WTC11 (cell line): Measurements from ENCODE around the gene GRM7. TPM values are rescaled to one million over a fixed set of nuclear protein-coding genes. Genes with fewer than 3 reads are reported as not detected.

Experiments used
- ATAC-seq: fragments of 200-7000 bp; cut with Tn5 transposase; 2 replicates; pipeline ENCODE4 v1.10.0; 2021; ENCODE audit warnings: mild to moderate bottlenecking, moderate library complexity
- Bru-seq: library from RNA; stranded (reverse); fragments of 400-500 nt; gene quantifications from one replicate; lab custom pipeline; 2021; lab: Mats Ljungman, UMichigan
- CTCF ChIA-PET: fragments of 300-600 bp; sonication (Branson Sonifier 250); formaldehyde crosslinking; loops from one replicate; lab custom pipeline; 2021; ENCODE audit warnings: antibody characterized with exemption; lab: Charles Lee
- POLR2A ChIA-PET: fragments of 350-600 bp; sonication (Branson Sonifier 250); formaldehyde crosslinking; loops from one replicate; lab custom pipeline; 2021; ENCODE audit warnings: antibody characterized with exemption; lab: Charles Lee
- DNase-seq: peaks from one replicate; pipeline ENCODE4 v3.0.0; 2021; ENCODE audit warnings: low spot score
- H3K27ac Mint-ChIP-seq: 2 replicates; pipeline ENCODE4 v1.8.0; 2021; ENCODE audit warnings: mixed read lengths
- H3K27me3 Mint-ChIP-seq: 2 replicates; pipeline ENCODE4 v1.8.0; 2021; ENCODE audit warnings: low read depth, mild to moderate bottlenecking, moderate library complexity, mixed read lengths
- H3K36me3 Mint-ChIP-seq: 2 replicates; pipeline ENCODE4 v1.8.0; 2021; ENCODE audit warnings: mixed read lengths
- H3K4me1 Mint-ChIP-seq: 2 replicates; pipeline ENCODE4 v1.8.0; 2022; ENCODE audit warnings: mixed read lengths
- H3K4me3 Mint-ChIP-seq: 2 replicates; pipeline ENCODE4 v1.8.0; 2021; ENCODE audit warnings: mild to moderate bottlenecking, moderate library complexity, mixed read lengths
- H3K9me3 Mint-ChIP-seq: 2 replicates; pipeline ENCODE4 v1.8.0; 2021; ENCODE audit warnings: mixed read lengths
- ATF3 ChIP-seq: sonication (generic); formaldehyde crosslinking; conservative IDR thresholded peaks from 2 replicates; pipeline ENCODE4 v1.8.1; 2022; ENCODE audit warnings: mild to moderate bottlenecking, missing genetic modification reagents
- CBFB ChIP-seq: sonication (generic); formaldehyde crosslinking; IDR thresholded peaks from 2 replicates; pipeline ENCODE4 v1.8.1; 2022; ENCODE audit warnings: mild to moderate bottlenecking, low read depth, missing genetic modification reagents
- ELF4 ChIP-seq: sonication (generic); formaldehyde crosslinking; IDR thresholded peaks from 2 replicates; pipeline ENCODE4 v1.8.1; 2022; ENCODE audit warnings: low read depth, mild to moderate bottlenecking, moderate library complexity, missing genetic modification reagents
- EMX1 ChIP-seq: fragments of 250-450 bp; sonication (Bioruptor Pico); IDR thresholded peaks from 2 replicates; pipeline ENCODE4 v1.8.0; 2021; ENCODE audit warnings: mild to moderate bottlenecking
- ESRRA ChIP-seq: sonication (generic); formaldehyde crosslinking; IDR thresholded peaks from 2 replicates; pipeline ENCODE4 v1.8.1; 2022; ENCODE audit warnings: mild to moderate bottlenecking, missing genetic modification reagents, borderline replicate concordance
- GABPB1 ChIP-seq: sonication (generic); formaldehyde crosslinking; IDR thresholded peaks from 2 replicates; pipeline ENCODE4 v1.8.1; 2023; ENCODE audit warnings: mild to moderate bottlenecking, missing genetic modification reagents
- HMGXB4 ChIP-seq: sonication (generic); formaldehyde crosslinking; IDR thresholded peaks from 2 replicates; pipeline ENCODE4 v1.8.1; 2023; ENCODE audit warnings: mild to moderate bottlenecking, moderate library complexity, missing genetic modification reagents
- IRF1 ChIP-seq: sonication (generic); formaldehyde crosslinking; IDR thresholded peaks from 2 replicates; pipeline ENCODE4 v1.8.0; 2023; ENCODE audit warnings: missing genetic modification reagents
- JAZF1 ChIP-seq: fragments of 250-450 bp; sonication (Bioruptor Pico); IDR thresholded peaks from 2 replicates; pipeline ENCODE4 v1.9.0; 2021; ENCODE audit warnings: moderate library complexity, mild to moderate bottlenecking, inconsistent platforms
- MAX ChIP-seq: sonication (generic); formaldehyde crosslinking; IDR thresholded peaks from 2 replicates; pipeline ENCODE4 v1.8.0; 2022; ENCODE audit warnings: mild to moderate bottlenecking, missing genetic modification reagents
- MXD4 ChIP-seq: fragments of 250-450 bp; sonication (Bioruptor Pico); IDR thresholded peaks from 2 replicates; pipeline ENCODE4 v1.8.0; 2021; ENCODE audit warnings: mild to moderate bottlenecking, moderate library complexity, borderline replicate concordance
- OVOL2 ChIP-seq: fragments of 250-450 bp; sonication (Bioruptor Pico); IDR thresholded peaks from 2 replicates; pipeline ENCODE4 v1.9.0; 2021; ENCODE audit warnings: mild to moderate bottlenecking, borderline replicate concordance
- SMAD4 ChIP-seq: sonication (generic); formaldehyde crosslinking; IDR thresholded peaks from 2 replicates; pipeline ENCODE4 v1.8.0; 2022; ENCODE audit warnings: mild to moderate bottlenecking, missing genetic modification reagents
- SOX15 ChIP-seq: fragments of 250-450 bp; sonication (Bioruptor Pico); IDR thresholded peaks from 2 replicates; pipeline ENCODE4 v1.9.0; 2021; ENCODE audit warnings: mild to moderate bottlenecking
- ZNF138 ChIP-seq: sonication (generic); formaldehyde crosslinking; conservative IDR thresholded peaks from 2 replicates; pipeline ENCODE4 v1.8.1; 2022; ENCODE audit warnings: mild to moderate bottlenecking, moderate library complexity, missing genetic modification reagents
- ZNF219 ChIP-seq: sonication (generic); formaldehyde crosslinking; IDR thresholded peaks from 2 replicates; pipeline ENCODE4 v1.8.0; 2023; ENCODE audit warnings: missing genetic modification reagents, mild to moderate bottlenecking, borderline replicate concordance
- ZNF263 ChIP-seq: sonication (generic); formaldehyde crosslinking; IDR thresholded peaks from 2 replicates; pipeline ENCODE4 v1.8.1; 2022; ENCODE audit warnings: low read depth, mild to moderate bottlenecking, moderate library complexity, missing genetic modification reagents
- ZNF281 ChIP-seq: sonication (generic); formaldehyde crosslinking; IDR thresholded peaks from 2 replicates; pipeline ENCODE4 v1.8.0; 2023; ENCODE audit warnings: mild to moderate bottlenecking, missing genetic modification reagents
- ZNF317 ChIP-seq: sonication (generic); formaldehyde crosslinking; IDR thresholded peaks from 2 replicates; pipeline ENCODE4 v1.8.1; 2023; ENCODE audit warnings: low read depth, mild to moderate bottlenecking, moderate library complexity, missing genetic modification reagents, borderline replicate concordance
- ZSCAN18 ChIP-seq: fragments of 250-450 bp; sonication (Bioruptor Pico); IDR thresholded peaks from 2 replicates; pipeline ENCODE4 v2.1.2; 2022; ENCODE audit warnings: mild to moderate bottlenecking, moderate library complexity
- long read RNA-seq, 3 experiments: library from RNA in 1 of 3; library from capped mRNA in 1 of 3; library from polyadenylated mRNA in 1 of 3; unstranded in 2 of 3; stranded (forward) in 1 of 3; transcript quantifications; one replicate each; pipeline ENCODE4 v2.0.0, GENCODE V29; 2021
- total RNA-seq: library from RNA; stranded (reverse); gene quantifications from 3 replicates; pipeline ENCODE4 v1.2.3, GENCODE V29; 2021
- TF ChIP-seq, protein P1 (sequence below): sonication (generic); formaldehyde crosslinking; IDR thresholded peaks from 2 replicates; pipeline ENCODE4 v1.8.1; 2022; ENCODE audit warnings: mild to moderate bottlenecking, moderate library complexity, missing genetic modification reagents
- TF ChIP-seq, protein P2 (sequence below): sonication (generic); formaldehyde crosslinking; IDR thresholded peaks from 2 replicates; pipeline ENCODE4 v1.8.1; 2022; ENCODE audit warnings: low read depth, mild to moderate bottlenecking, moderate library complexity, missing genetic modification reagents, borderline replicate concordance

The GRM7 gene
- 0.11 to 0.42 TPM (median 0.39 TPM) in 3 replicates for total RNA-seq
- percentile 24 among the genes with signal in this experiment for Bru-seq, nascent RNA
- long read RNA-seq, experiment 1, partial matches to known transcripts = 0 of 1 reads
- long read RNA-seq, experiment 1, other reads (novel, unspliced or antisense) = 1 of 1 reads
- long read RNA-seq, experiment 2 = 0 reads
- long read RNA-seq, experiment 3 = 0 reads

- no peak within 1 kb of the TSS for H3K27ac Mint-ChIP-seq
- POLR2A ChIA-PET = no interaction called here
- H3K4me3 Mint-ChIP-seq = peak within 1 kb of the TSS; percentile 77
- TF ChIP-seq ZNF263 (CRISPR knock-in tag) = no peak
- no peak for TF ChIP-seq ZNF138 (CRISPR knock-in tag)
- TF ChIP-seq GABPB1 (CRISPR knock-in tag) = no peak
- no peak for TF ChIP-seq MXD4 (CRISPR knock-in tag)
- no peak for TF ChIP-seq ZNF281 (CRISPR knock-in tag)
- TF ChIP-seq, protein P1, sequence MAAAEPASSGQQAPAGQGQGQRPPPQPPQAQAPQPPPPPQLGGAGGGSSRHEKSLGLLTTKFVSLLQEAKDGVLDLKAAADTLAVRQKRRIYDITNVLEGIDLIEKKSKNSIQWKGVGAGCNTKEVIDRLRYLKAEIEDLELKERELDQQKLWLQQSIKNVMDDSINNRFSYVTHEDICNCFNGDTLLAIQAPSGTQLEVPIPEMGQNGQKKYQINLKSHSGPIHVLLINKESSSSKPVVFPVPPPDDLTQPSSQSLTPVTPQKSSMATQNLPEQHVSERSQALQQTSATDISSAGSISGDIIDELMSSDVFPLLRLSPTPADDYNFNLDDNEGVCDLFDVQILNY = no peak
- no peak for TF ChIP-seq ZNF317 (CRISPR knock-in tag)
- no peak for TF ChIP-seq ZNF219 (CRISPR knock-in tag)
- no peak for TF ChIP-seq CBFB (CRISPR knock-in tag)
- no peak for TF ChIP-seq ESRRA (CRISPR knock-in tag)
- no peak for TF ChIP-seq SMAD4 (CRISPR knock-in tag)
- TF ChIP-seq EMX1 (CRISPR knock-in tag) = no peak
- TF ChIP-seq, all 79 proteins: peak for 0
- peaks cover 21% of the 10 kb centered on the region for H3K9me3 Mint-ChIP-seq
- CTCF ChIA-PET = interaction anchor here (1.2 kb wide), 1 partner anchor 74 kb away, joined by 3 read pairs; no protein-coding TSS in a partner anchor
- H3K27me3 Mint-ChIP-seq = peaks cover 83% of the 10 kb centered on the region
- peak; percentile 78 for ATAC-seq
- peaks cover 22% of the 10 kb centered on the region for H3K36me3 Mint-ChIP-seq
- peaks cover 12% of the 10 kb centered on the region; the same call in 1 of the 2 replicates for H3K4me1 Mint-ChIP-seq
- DNase-seq = peak; percentile 47
These were observed at the start of gene GRM7 for GRCh38 chr3:6860954-6861624. Gene GRM7 (plus strand): TSS chr3:6861115.

DNA sequence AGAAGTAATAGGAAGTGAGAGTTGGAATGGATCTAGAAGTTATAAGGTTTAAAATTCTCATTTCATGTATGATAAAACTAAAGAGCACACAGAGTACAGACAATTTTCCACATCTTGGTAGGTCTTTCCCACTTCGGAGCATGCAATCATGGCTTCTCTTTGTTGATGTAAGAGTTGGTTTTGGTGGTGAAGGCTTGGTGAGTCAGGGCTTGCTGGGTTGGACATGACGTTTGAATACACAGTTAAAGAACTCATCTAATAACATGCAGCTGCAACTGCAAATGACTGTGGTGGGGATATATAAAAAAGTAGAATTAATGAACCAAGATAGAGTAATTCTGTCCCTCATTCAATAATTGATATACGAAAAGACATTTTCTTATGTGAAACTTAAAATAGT lies 39.5 kb upstream of the GRM7 start:
- peaks cover 35% of the 10 kb centered on the region for H3K9me3 Mint-ChIP-seq

More for the DNA sequence above, 39.5 kb upstream of the GRM7 start:
- TF ChIP-seq OVOL2 (CRISPR knock-in tag) (no peak), ELF4 (CRISPR knock-in tag) (no peak), JAZF1 (no peak), ZSCAN18 (CRISPR knock-in tag) (no peak), ZNF317 (CRISPR knock-in tag) (no peak), ATF3 (CRISPR knock-in tag) (no peak), MAX (CRISPR knock-in tag) (no peak), SOX15 (CRISPR knock-in tag) (no peak), IRF1 (no peak), HMGXB4 (CRISPR knock-in tag) (no peak)
- TF ChIP-seq, protein P2, sequence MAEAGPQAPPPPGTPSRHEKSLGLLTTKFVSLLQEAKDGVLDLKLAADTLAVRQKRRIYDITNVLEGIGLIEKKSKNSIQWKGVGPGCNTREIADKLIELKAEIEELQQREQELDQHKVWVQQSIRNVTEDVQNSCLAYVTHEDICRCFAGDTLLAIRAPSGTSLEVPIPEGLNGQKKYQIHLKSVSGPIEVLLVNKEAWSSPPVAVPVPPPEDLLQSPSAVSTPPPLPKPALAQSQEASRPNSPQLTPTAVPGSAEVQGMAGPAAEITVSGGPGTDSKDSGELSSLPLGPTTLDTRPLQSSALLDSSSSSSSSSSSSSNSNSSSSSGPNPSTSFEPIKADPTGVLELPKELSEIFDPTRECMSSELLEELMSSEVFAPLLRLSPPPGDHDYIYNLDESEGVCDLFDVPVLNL (CRISPR knock-in tag) = no peak
- H3K27ac Mint-ChIP-seq = no peak overlapping the region
- H3K36me3 Mint-ChIP-seq = peaks cover 25% of the 10 kb centered on the region
- ATAC-seq (no peak), DNase-seq (no peak)
- ChIA-PET POLR2A (no interaction called here), CTCF (no interaction called here)
- no peaks in the 10 kb centered on the region for H3K27me3 Mint-ChIP-seq
- H3K4me3 Mint-ChIP-seq = no peak overlapping the region
- H3K4me1 Mint-ChIP-seq = no peaks in the 10 kb centered on the region
